Heart left ventricle (tissue), 16 donors: ENCODE measurements around the gene EPB41L4B. TPM values are rescaled to one million over a fixed set of nuclear protein-coding genes. Genes with fewer than 3 reads are reported as not detected.
A peak's percentile ranks its signal among the peaks of the same experiment; 100 is the strongest.

Experiments used
- ATAC-seq, 4 donors: fragments of 200-7000 bp; cut with Tn5 transposase; one replicate each; pipeline ENCODE4 v1.9.1; 2020 to 2022; ENCODE audit warnings: moderate library complexity in 4 of 4, mild to moderate bottlenecking in 3 of 4, moderate number of reproducible peaks in 1 of 4
- DNase-seq, 5 donors: peaks; one replicate each; pipeline ENCODE4 v3.0.0-alpha.2; 2020
- H3K27ac ChIP-seq, 12 donors: fragments of 200-600 bp; sonication (generic) in 4 of 12; one replicate each; pipeline versions ENCODE4 v1.5.0 to v1.8.0; 2016 to 2022; ENCODE audit warnings: mild to moderate bottlenecking in 2 of 12
- H3K27me3 ChIP-seq, 9 donors: fragments of 200-600 bp; sonication (generic) in 2 of 9; one replicate each; pipeline versions ENCODE4 v1.5.1 to v1.8.0; 2016 to 2022; ENCODE audit warnings: mild to moderate bottlenecking in 3 of 9
- H3K36me3 ChIP-seq, 9 donors: fragments of 200-600 bp; sonication (generic) in 2 of 9; one replicate each; pipeline versions ENCODE4 v1.5.0 to v1.8.0; 2018 to 2022; ENCODE audit warnings: mild to moderate bottlenecking in 2 of 9
- H3K4me1 ChIP-seq, 12 donors: fragments of 200-600 bp; sonication (generic) in 4 of 12; one replicate each; pipeline versions ENCODE4 v1.5.0 to v1.8.0; 2016 to 2022; ENCODE audit warnings: mild to moderate bottlenecking in 3 of 12
- H3K4me3 ChIP-seq, 12 donors: fragments of 200-600 bp; sonication (generic) in 4 of 12; one replicate each; pipeline versions ENCODE4 v1.5.0 to v1.8.0; 2017 to 2022; ENCODE audit warnings: mild to moderate bottlenecking in 9 of 12, moderate library complexity in 4 of 12
- H3K9me3 ChIP-seq, 12 donors: fragments of 200-600 bp; sonication (generic) in 4 of 12; one replicate each; pipeline versions ENCODE4 v1.5.0 to v1.8.0; 2016 to 2022; ENCODE audit warnings: mild to moderate bottlenecking in 1 of 12
- POLR2A ChIP-seq, 2 donors: fragments of 450-650 bp; IDR thresholded peaks; one replicate each; pipeline ENCODE4 v1.6.1; 2017; ENCODE audit warnings: antibody characterized with exemption in 2 of 2, mild to moderate bottlenecking in 2 of 2, moderate library complexity in 2 of 2
- WGBS, 4 donors: extraction: QIAGEN DNeasy Blood & Tissue Kit in 2 of 4; methylation state at CpG; one replicate each; pipeline versions ENCODE4 v1.1.5 to v1.1.7; 2013 to 2018; 5-methylcytosine and 5-hydroxymethylcytosine counted together
- intact Hi-C, 10 donors: fragments of 100-400 bp; cut with DNase I; formaldehyde crosslinking; loops; one replicate each; pipeline versions ENCODE4 v1.11.1 to v1.14.2; 2022
- polyA plus RNA-seq, 2 donors: library from polyadenylated mRNA; stranded (reverse); fragments of 200-250 nt; gene quantifications; one replicate each; pipeline ENCODE4 v1.2.3, GENCODE V29; 2013
- total RNA-seq, 9 donors: library from RNA; depleted of rRNA in 2 of 9; stranded (reverse); fragments of >200 nt in 2 of 9; fragmentation: NEBNext Ultra II Directional in 3 of 9; extraction: Animal tissue kit (Norgen Biotek cat#: 25700) in 3 of 9; gene quantifications; one replicate each; pipeline versions ENCODE4 v1.1.0 to v1.2.4, GENCODE V29; 2016 to 2023
- TF ChIP-seq, protein P1 (sequence below), 12 donors: fragments of 200-600 bp; sonication (generic) in 4 of 12; IDR thresholded peaks; one replicate each; pipeline versions ENCODE4 v1.5.0 to v1.8.0; 2018 to 2022; ENCODE audit warnings: antibody characterized with exemption in 12 of 12, mild to moderate bottlenecking in 5 of 12
- donor health status: ischemic (EF 13 %, LVEDD 7.1; RV severe dilation, severe dysfunction).
- donor health status: healthy with polysubstance abuse.
- donor health status: DM: no; HTN: yes; CAD: no.
- donor health status: DM: no; HTN: no; CAD: no.
- donor health status: ischemic (EF 25% LVEDD 6.9; RV normal size, moderate dysfunction).
- donor health status: ischemic (EF 25% LVEDD 5.7; RV mildly dilated, moderate dysfunction).
- donor health status: healthy.
- donor health status: DM: yes; HTN: yes; CAD: no.
- donor health status: ischemic (EF 35%, LVEDD 5.7; RV mildly dilated, moderate dysfunction).
- donor health status: nonischemic (EF 11% LVEDD 7.7; RV severe dilation, severe dysfunction).
- donor health status: DM: yes; HTN: yes; CAD: no.
- donor health status: PGD.
- donor health status: ischemic (EF 29% LVEDD 5.4; RV normal size, mild dysfunction).
- donor health status: nonischemic (EF 23%, LVEDD 6.1; RV moderate dilation, normal function).

The EPB41L4B gene
- total and polyA plus RNA-seq, 11 donors: 0.71 to 16.5 (median 8.9) TPM

DNA sequence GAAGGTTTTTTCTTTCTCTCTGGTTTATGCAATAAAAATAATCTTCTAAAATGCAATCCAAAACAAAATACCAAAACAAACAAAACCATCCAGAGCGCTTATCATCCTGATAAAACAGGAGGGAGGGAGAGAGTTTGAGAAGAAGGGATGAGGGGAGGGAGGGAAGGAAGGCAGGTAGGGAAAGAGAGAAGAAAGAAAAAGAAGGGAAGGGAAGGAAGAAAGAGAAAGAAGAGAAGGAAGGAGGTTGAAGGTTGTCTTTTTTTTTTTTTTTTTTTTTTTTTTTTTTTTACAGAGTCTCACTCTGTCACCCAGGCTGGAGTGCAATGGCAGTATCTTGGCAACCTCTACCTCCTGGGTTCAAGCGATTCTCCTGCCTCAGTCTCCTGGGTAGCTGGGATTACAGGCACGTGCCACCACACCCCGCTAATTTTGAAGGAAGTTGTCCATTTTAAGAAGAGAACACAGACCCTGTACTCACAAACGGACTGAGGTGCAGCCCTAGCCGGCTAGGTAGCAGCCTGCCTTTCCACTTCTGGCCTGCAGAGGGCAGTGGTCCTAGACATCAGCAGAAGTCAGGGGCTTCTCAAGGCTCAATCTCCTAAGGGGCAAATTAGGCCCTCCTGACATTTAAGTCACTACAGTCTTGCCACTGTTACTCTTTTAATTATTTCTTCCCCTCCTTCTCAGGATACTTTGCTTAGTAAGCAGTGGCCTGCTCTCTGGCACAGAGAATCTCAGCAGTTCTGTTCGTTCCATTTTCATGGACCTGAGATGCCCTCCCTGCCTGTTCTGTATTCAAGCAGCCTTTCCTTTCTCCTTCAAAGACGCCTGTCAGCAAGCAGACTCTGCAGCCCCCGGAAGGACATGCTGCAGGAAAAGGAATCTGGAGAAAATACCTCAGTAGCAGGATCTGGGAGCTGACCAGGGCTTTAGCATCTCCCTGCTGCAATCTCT is 76.4 kb downstream of the EPB41L4B start:
- no peak overlapping the region for H3K4me3 ChIP-seq
- TF ChIP-seq, protein P1, sequence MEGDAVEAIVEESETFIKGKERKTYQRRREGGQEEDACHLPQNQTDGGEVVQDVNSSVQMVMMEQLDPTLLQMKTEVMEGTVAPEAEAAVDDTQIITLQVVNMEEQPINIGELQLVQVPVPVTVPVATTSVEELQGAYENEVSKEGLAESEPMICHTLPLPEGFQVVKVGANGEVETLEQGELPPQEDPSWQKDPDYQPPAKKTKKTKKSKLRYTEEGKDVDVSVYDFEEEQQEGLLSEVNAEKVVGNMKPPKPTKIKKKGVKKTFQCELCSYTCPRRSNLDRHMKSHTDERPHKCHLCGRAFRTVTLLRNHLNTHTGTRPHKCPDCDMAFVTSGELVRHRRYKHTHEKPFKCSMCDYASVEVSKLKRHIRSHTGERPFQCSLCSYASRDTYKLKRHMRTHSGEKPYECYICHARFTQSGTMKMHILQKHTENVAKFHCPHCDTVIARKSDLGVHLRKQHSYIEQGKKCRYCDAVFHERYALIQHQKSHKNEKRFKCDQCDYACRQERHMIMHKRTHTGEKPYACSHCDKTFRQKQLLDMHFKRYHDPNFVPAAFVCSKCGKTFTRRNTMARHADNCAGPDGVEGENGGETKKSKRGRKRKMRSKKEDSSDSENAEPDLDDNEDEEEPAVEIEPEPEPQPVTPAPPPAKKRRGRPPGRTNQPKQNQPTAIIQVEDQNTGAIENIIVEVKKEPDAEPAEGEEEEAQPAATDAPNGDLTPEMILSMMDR (IDR thresholded peaks at IDR 0.05): peak; percentile 89 to 95 (median 93)
- TF ChIP-seq POLR2A (IDR thresholded peaks at IDR 0.05): no peak
- WGBS, 4 donors: 24 to 27% (median 24%) methylated on average over 9 of the region's 9 CpGs
- peak overlapping the region in 1 of 12 donors; percentile 53 for H3K27ac ChIP-seq
- no peaks in the 10 kb centered on the region for H3K9me3 ChIP-seq
- intact Hi-C loops: loop anchor here (1.0 to 10.0 kb wide), 13 partner anchors 73 to 280 kb away; partner anchors contain the start of gene EPB41L4B (in 6 of the 10)
- ATAC-seq: peak; percentile 68 to 89 (median 82)
- H3K27me3 ChIP-seq: peaks cover 0 to 6% (median 0%) of the 10 kb centered on the region in 9 donors
- peak; percentile 42 to 79 (median 58) for DNase-seq
- H3K36me3 ChIP-seq: no peaks in the 10 kb centered on the region
- H3K4me1 ChIP-seq: peaks cover 0 to 17% (median 2%) of the 10 kb centered on the region in 12 donors

GRCh38 chr9:109242741-109243140 is 78.1 kb downstream of the EPB41L4B start:
- ATAC-seq (no peak), DNase-seq (no peak)
- peaks cover 0 to 6% (median 0%) of the 10 kb centered on the region in 9 donors for H3K27me3 ChIP-seq
- intact Hi-C loops: loop anchor here in 7 of 10 donors (5.0 to 10.0 kb wide), 9 partner anchors 75 to 282 kb away; partner anchors contain the start of gene EPB41L4B (in 1 of the 7)
- H3K4me1 ChIP-seq: peaks cover 0 to 17% (median 2%) of the 10 kb centered on the region in 12 donors
- no peak overlapping the region for H3K27ac ChIP-seq
- H3K4me3 ChIP-seq: no peak overlapping the region
- WGBS, 4 donors: 86 to 91% (median 88%) methylated on average over 2 of the region's 2 CpGs
- no peaks in the 10 kb centered on the region for H3K36me3 ChIP-seq
- TF ChIP-seq, protein P1 (IDR thresholded peaks at IDR 0.05): no peak
- TF ChIP-seq POLR2A (IDR thresholded peaks at IDR 0.05): no peak
- no peaks in the 10 kb centered on the region for H3K9me3 ChIP-seq

DNA sequence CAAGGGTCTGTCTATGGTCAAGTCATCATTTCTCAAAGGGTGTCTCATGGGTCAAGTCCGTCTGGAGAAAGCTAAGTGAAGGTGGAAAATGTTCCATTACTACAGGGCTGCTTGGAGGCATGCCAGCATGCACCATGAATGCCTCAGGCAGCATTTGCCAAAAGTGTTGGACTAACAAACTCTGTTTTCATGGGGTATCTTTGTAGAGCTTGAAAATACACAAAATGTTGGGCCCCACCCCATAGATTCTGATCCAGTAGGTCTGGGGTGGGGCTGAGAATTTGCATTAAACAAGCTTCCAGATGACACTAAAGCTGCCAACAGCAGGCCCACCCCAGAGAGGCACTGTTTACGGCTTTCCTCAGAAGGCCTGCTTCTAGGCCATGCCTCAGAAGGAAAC is 78.8 kb downstream of the EPB41L4B start:
- Histone ChIP-seq H3K36me3 (no peaks in the 10 kb centered on the region), H3K27me3 (peaks cover 0 to 10% (median 0%) of the 10 kb centered on the region in 9 donors), H3K4me3 (no peak overlapping the region), H3K9me3 (no peaks in the 10 kb centered on the region), H3K4me1 (peaks cover 0 to 17% (median 2%) of the 10 kb centered on the region in 12 donors), H3K27ac (no peak overlapping the region)
- ATAC-seq: peak in 1 of 4 donors; percentile 6
- peak in 1 of 5 donors; percentile 36 for DNase-seq
- TF ChIP-seq POLR2A (IDR thresholded peaks at IDR 0.05): no peak
- TF ChIP-seq, protein P1 (IDR thresholded peaks at IDR 0.05): no peak
- intact Hi-C loops: loop anchor here in 7 of 10 donors (5.0 to 10.0 kb wide), 9 partner anchors 75 to 283 kb away; partner anchors contain the start of gene EPB41L4B (in 1 of the 7)
- WGBS, 4 donors: 50 to 55% (median 53%) methylated on average over 2 of the region's 2 CpGs

DNA sequence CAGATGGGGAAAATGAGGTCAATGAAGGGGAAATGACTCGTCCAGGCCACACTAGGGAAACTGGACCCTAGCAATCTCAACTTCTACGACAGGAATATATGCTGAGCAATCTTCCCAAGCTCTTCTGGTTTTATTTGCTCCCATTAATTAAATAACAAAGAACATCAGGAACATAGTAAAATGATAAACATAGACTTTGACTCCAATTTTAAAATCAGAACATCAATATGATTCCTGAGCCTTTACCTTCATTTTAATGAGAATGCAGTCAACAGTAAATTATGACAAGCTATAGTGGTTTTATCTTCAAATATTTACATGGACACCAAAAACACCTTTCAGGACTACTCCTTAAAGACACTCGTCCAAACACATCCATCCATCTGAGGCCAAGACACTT is 79.7 kb downstream of the EPB41L4B start:
- Histone ChIP-seq H3K27ac (no peak overlapping the region), H3K4me1 (peaks cover 0 to 17% (median 2%) of the 10 kb centered on the region in 12 donors), H3K9me3 (no peaks in the 10 kb centered on the region), H3K4me3 (no peak overlapping the region), H3K36me3 (no peaks in the 10 kb centered on the region), H3K27me3 (peaks cover 0 to 13% (median 0%) of the 10 kb centered on the region in 9 donors)
- intact Hi-C loops: loop anchor here in 7 of 10 donors (5.0 to 10.0 kb wide), 9 partner anchors 76 to 284 kb away; partner anchors contain the start of gene EPB41L4B (in 1 of the 7)
- ATAC-seq (no peak), DNase-seq (no peak)
- no peak for TF ChIP-seq POLR2A (IDR thresholded peaks at IDR 0.05)
- TF ChIP-seq, protein P1 (IDR thresholded peaks at IDR 0.05): no peak
- 74 to 82% (median 80%) methylated on average over 3 of the region's 3 CpGs for WGBS, 4 donors
